Parathyroid adenoma (tissue), 2 donors: Measurements from ENCODE around the gene MED20.

Experiments
- H2AFZ ChIP-seq: fragments of 300-600 bp; sonication (generic); one replicate; pipeline ENCODE4 v1.7.0; 2017; ENCODE audit warnings: antibody characterized with exemption, mild to moderate bottlenecking
- H3K27ac ChIP-seq: fragments of 300-600 bp; sonication (generic); one replicate; pipeline ENCODE4 v1.7.0; 2017
- H3K27me3 ChIP-seq: fragments of 300-600 bp; sonication (generic); one replicate; pipeline ENCODE4 v1.7.0; 2017; ENCODE audit warnings: low read length; ENCODE audit not compliant: control insufficient read depth, insufficient read depth
- H3K36me3 ChIP-seq: fragments of 300-600 bp; sonication (generic); one replicate; pipeline ENCODE4 v1.7.0; 2017; ENCODE audit warnings: low read length; ENCODE audit not compliant: control insufficient read depth, insufficient read depth
- H3K4me1 ChIP-seq: fragments of 300-600 bp; sonication (generic); one replicate; pipeline ENCODE4 v1.7.0; 2017; ENCODE audit warnings: control low read depth
- H3K4me2 ChIP-seq: fragments of 300-600 bp; sonication (generic); one replicate; pipeline ENCODE4 v1.7.0; 2017; ENCODE audit warnings: low read length
- H3K4me3 ChIP-seq: fragments of 300-600 bp; sonication (generic); one replicate; pipeline ENCODE4 v1.7.0; 2017; ENCODE audit warnings: low read depth, low read length
- H3K79me2 ChIP-seq: fragments of 300-600 bp; sonication (generic); one replicate; pipeline ENCODE4 v1.7.0; 2017; ENCODE audit warnings: control low read depth
- H3K9ac ChIP-seq: fragments of 300-600 bp; sonication (generic); one replicate; pipeline ENCODE4 v1.7.0; 2017; ENCODE audit warnings: mild to moderate bottlenecking
- H3K9me3 ChIP-seq: fragments of 300-600 bp; sonication (generic); one replicate; pipeline ENCODE4 v1.7.0; 2017; ENCODE audit warnings: low read length; ENCODE audit not compliant: control insufficient read depth
- TF ChIP-seq, protein P1 (sequence below): fragments of 300-600 bp; sonication (generic); IDR thresholded peaks from one replicate; pipeline ENCODE4 v1.7.0; 2017; ENCODE audit warnings: antibody characterized with exemption, mild to moderate bottlenecking
- donor health status: primary hyperparathyroidism.

The MED20 gene

DNA sequence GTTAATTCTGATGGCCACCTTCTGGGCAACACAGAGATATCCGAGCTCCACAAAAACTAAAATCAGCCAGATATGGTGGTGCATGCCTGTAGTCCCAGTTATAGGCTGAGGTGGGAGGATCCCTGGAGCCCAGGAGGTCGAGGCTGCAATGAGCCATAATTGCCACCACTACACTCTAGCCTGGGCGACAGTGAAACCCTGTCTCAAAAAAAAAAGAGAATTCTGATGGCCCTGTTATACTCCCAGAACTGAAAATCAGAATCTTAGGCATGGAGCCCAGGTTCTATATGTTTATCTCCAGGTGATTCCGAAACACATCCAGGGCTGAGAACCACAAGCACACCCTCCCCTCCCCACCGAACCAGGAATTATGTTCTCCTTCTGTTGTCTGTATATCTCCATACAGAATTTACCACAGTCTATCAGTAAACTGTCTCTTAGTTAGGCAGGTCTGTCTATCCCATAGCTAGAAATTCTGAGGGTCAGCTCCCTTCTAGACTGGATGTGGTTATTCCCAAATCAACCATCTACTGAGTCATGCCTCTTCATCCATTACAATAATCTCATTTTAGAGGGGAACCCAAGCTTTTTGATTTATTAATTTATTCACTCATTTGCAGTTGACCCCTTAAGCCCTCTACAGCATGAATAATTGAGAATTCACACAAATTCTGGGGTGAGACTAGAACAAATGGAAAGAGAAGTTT lies 45.4 kb upstream of the MED20 start:
- Histone ChIP-seq H2AFZ (no peak overlapping the region), H3K36me3 (no peaks in the 10 kb centered on the region), H3K4me2 (no peak overlapping the region), H3K4me3 (no peak overlapping the region), H3K27me3 (no peaks in the 10 kb centered on the region), H3K9me3 (no peaks in the 10 kb centered on the region), H3K79me2 (no peaks in the 10 kb centered on the region), H3K9ac (no peak overlapping the region), H3K4me1 (peaks cover 3% of the 10 kb centered on the region), H3K27ac (no peak overlapping the region)
- TF ChIP-seq, protein P1, sequence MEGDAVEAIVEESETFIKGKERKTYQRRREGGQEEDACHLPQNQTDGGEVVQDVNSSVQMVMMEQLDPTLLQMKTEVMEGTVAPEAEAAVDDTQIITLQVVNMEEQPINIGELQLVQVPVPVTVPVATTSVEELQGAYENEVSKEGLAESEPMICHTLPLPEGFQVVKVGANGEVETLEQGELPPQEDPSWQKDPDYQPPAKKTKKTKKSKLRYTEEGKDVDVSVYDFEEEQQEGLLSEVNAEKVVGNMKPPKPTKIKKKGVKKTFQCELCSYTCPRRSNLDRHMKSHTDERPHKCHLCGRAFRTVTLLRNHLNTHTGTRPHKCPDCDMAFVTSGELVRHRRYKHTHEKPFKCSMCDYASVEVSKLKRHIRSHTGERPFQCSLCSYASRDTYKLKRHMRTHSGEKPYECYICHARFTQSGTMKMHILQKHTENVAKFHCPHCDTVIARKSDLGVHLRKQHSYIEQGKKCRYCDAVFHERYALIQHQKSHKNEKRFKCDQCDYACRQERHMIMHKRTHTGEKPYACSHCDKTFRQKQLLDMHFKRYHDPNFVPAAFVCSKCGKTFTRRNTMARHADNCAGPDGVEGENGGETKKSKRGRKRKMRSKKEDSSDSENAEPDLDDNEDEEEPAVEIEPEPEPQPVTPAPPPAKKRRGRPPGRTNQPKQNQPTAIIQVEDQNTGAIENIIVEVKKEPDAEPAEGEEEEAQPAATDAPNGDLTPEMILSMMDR = no peak

- H3K9ac ChIP-seq = no peak overlapping the region
- H3K4me2 ChIP-seq = no peak overlapping the region
- TF ChIP-seq, protein P1 = no peak
- no peak overlapping the region for H3K4me3 ChIP-seq
- no peak overlapping the region for H2AFZ ChIP-seq
- no peak overlapping the region for H3K27ac ChIP-seq
- peaks cover 3% of the 10 kb centered on the region for H3K4me1 ChIP-seq
- no peaks in the 10 kb centered on the region for H3K27me3 ChIP-seq
- no peaks in the 10 kb centered on the region for H3K79me2 ChIP-seq
- no peaks in the 10 kb centered on the region for H3K9me3 ChIP-seq
- H3K36me3 ChIP-seq = no peaks in the 10 kb centered on the region
These were observed 44.7 kb upstream of the MED20 start for GRCh38 chr6:41965429-41966213.

DNA sequence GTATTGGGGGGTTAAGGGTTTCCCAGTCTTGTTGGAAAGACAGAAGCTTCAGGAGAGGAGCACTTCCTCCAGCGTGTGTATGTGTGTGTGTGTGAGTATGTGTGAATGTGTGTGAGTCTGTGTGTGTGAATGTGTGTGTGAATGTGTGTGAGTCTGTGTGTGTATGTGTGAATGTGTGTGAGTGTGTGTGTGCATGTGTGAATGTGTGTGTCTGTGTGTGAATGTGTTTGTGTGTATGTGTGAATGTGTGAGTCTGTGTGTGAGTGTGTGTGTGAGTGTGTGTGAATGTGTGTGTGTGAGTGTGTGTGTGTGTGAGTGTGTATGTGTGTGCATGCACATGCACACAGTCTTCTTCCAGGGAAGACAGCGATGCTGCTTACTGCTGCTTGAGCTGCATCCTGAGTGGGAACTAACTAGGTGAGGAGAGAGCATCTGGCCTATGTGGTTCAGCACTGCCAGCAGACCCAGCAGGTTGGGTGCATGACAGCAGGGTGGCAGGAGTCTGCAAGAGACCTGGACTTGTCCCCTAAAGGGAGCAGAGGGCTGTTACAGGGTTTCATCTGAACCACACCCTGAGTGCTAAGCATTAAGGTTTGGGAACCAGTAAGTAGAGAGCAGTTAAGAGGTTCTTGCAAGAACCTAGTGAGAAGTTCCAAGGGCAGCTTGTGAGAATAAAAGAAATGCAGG lies 43.4 kb upstream of the MED20 start:
- no peak overlapping the region for H3K9ac ChIP-seq

GRCh38 chr6:41963371-41963770 lies 42.4 kb upstream of the MED20 start:
- Histone ChIP-seq H3K9me3 (no peaks in the 10 kb centered on the region), H3K27ac (no peak overlapping the region), H3K9ac (no peak overlapping the region), H3K4me2 (no peak overlapping the region), H3K36me3 (no peaks in the 10 kb centered on the region), H3K79me2 (no peaks in the 10 kb centered on the region), H2AFZ (no peak overlapping the region), H3K27me3 (no peaks in the 10 kb centered on the region), H3K4me1 (peaks cover 3% of the 10 kb centered on the region), H3K4me3 (no peak overlapping the region)
- TF ChIP-seq, protein P1 = no peak

More for the DNA sequence above, 43.4 kb upstream of the MED20 start:
- no peak overlapping the region for H3K4me3 ChIP-seq
- no peaks in the 10 kb centered on the region for H3K36me3 ChIP-seq
- TF ChIP-seq, protein P1 = no peak
- no peaks in the 10 kb centered on the region for H3K27me3 ChIP-seq
- H3K79me2 ChIP-seq = no peaks in the 10 kb centered on the region
- H2AFZ ChIP-seq = no peak overlapping the region
- H3K4me2 ChIP-seq = no peak overlapping the region
- H3K9me3 ChIP-seq = no peaks in the 10 kb centered on the region
- H3K27ac ChIP-seq = no peak overlapping the region
- peaks cover 3% of the 10 kb centered on the region for H3K4me1 ChIP-seq
